SHP77 treated with DMSO at 0.1 percent for 48 hours (cell line): ENCODE results near the gene NSD2.
"Not testable (repeated sequence)": the region's sequence is repeated elsewhere in the genome, so short reads cannot be mapped to it uniquely, and the experiment has no call there.

Experiments
- DNase-seq: peaks from one replicate; lab custom pipeline; 2025; lab: John Stamatoyannopoulos, UW

Gene NSD2

DNA sequence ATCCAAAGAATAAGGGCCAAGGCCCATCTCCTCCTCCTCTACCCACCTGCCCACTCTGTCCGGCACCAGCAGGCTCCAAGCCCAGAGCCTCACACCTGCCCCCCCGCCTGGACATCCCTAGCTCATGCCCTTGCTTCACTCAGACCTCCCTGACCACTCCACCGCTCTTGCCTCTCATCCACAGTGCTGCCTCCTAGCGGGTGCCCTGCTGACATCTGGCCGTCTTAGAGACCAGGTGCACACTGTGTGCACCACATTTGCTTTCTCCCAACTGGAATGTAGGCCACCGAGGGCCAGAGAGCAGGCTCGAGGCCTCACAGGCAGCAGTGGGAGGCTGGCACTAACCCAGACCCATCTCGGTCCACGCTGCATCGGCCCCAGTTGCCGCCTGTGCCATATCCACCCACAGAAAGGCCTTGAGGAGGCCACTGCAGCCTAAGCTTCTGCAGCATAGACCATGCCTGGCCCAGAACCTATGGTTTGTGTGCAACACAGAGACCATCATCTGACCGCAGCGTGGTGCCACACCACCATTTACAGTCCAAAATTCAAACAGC lies 28.8 kb upstream of the NSD2 start:
- DNase-seq = no peak

DNA sequence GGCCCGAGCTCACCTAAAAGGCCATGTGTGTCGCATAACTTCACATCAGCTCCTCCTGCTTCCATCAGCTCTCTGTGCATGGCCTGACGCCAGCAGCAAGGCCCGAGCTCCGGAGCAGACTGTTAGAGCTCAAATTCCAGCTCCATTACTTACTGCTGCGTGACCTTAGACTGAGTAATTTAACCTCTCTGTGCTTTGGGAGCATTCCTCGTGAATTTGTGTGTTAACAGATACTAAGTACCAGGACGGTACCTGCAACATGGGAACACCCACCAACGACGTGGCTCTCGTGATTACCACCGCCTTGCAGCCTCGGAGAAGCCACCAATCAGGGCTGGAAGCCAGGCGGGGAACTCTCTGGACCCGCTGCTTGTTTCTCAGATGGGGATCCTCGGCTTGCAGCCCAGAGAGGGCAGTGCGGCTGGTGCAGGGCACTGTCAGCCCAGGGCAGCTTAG lies 28.2 kb upstream of the NSD2 start:
- DNase-seq = no peak

DNA sequence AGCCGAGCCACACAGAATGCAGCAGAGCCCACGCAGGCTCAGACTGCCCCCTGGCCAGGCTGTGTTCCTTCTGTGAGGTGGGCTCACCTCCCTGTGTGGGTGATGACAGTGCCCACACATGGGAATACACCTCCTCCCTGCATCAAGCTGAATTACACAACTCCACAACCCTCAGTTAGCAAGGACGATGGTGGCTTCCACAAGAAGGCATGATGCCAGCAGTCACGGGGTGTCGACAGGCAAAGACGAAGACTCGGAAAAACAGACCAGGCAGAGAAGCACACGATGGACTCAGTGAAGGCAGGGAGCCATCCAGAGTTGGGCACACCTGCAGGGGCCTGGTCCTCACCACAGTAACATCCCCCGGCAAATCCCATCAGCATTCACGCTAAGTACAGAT lies 27.3 kb upstream of the NSD2 start:
- DNase-seq = no peak

DNA sequence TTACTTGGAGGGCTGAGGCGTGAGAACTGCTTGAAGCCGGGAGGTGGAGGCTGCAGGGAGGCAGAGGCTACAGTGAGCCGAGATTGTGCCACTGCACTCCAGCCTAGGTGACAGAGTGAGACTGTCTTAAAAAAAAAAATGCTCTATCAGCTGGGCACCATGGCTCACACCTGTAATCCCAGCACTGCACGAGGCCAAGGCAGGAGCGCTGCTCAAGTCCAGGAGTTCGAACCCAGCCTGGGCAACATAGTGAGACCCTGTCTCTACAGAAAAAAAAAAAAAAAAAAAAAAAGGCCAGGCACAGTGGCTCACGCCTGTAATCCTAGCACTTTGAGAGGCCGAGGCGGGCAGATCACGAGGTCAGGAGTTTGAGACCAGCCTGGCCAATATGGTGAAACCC lies 26.6 kb upstream of the NSD2 start:
- DNase-seq = not testable (repeated sequence)

DNA sequence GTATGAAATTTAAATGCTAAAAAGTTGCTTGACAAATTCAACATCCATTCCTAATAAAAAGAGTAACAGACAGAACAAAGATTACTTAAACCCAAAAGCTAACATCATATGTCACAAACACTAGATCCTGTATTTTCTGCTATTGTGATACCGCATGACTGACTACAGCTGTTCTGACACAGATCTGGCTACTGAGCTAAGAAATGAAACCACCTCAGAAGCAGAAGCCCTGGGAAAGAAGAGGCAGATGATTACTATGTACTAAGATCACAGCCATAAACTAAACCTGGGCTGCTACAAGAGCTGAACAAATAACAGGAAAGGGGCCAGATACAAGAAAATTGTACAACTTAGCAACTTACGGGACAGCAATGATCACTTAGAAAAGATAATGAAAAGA lies 24.6 kb upstream of the NSD2 start:
- DNase-seq = no peak

DNA sequence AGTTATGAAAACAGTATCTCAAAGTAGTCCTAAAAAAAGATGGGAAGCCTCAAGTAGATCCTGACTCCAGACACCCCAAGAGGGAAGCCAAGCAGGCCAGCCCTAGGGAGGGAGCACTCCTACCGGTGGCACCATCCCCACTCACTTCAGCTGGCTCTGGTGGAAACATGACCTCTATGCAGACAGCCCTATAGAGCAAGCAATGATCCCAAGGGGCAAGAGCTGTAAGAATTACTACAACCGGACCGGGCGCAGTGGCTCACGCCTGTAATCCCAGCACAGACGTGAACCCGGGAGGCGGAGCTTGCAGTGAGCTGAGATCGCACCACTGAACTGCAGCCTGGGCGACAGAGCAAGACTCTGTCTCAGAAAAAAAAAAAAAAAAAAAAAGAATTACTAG lies 20.9 kb upstream of the NSD2 start:
- DNase-seq = no peak

DNA sequence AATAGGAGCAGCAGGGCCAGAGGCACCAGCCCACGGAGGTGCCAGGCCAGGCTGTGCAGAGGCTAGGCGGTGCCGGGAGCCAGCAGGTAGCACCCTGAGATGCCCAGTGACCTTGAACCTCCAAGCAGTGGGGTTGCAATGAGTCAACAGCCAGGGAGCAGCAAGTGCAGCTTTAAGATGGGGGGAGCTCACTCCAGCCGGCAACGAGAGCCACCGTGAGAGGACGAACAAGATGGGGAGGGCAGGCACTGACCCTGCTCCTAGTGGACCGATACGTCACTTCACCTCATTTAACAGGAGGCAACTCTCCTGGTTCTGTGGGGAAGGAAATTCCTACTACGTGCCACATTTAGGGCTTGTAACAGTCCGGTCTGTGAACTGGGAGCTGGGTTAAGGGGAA lies 20.0 kb upstream of the NSD2 start:
- DNase-seq = no peak

DNA sequence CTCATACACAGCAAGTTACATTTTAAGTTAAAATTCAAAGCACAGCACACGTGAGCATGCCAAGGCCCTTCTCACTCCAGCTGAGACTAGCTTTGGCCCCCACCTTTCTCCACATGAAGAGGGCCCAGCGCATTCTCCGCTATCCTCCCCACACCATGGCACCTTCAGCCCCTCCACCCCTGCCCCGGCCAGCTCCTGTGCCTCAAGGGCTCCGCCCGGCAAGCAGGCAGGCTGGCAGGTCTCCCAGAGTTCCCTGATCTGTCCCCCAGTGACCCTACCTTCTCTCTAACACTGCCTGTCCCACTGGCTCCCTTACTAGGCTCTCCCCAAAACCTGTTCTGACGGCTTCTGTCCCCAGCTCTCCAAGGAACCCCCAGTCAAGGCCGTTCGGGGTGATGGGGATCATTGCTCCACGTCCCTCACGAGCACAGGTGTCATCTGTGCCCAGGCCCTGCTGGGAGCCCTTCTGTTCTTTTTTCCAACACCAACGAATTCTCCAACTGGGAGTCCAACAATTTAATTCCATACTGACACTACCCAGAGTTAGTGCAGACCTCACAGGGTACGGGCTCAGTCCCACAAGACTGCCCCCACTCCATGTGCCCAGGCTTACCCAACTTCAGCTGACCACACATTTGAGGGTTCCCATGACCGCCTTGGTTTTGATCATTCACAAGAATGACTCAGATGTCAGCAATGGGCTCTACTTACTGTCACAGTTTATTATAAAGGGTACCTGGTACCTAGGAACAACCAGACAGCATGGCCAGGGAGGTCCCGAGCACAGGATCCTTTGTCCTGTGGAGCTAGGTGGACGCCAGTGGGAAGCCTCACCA lies 19.4 kb upstream of the NSD2 start:
- DNase-seq = no peak

DNA sequence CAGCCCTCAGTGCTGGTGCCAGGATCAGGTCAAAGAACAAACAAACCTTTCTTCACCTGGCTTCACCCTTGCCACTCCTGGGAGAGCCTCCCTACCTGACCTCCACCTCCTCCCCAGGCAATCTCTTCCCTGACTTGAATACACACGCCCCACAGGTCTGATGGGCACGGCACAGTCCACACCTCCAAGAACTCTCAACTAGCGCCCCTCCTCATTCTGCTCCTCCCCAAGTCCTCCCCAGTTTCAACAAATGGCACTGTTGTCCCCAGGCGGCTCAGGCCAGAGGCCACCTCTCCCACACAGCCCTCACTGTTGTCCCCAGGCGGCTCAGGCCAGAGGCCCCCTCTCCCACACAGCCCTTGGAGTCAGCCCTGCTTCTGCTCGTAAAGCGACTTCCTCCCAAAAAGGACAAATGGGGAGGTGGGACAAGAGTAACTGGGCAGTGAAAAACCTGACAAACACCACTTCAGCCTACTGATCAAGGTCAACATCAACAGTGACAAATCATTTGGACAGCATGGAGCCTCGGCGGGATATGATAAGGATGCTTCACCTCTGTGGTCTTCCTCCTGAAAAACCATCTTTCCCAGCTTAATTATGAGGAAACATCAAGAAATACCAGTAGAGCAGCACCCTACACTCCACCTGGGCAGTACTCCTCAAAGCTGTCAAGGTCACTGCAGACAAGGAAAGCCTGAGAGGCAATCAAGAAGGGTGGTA lies 18.1 kb upstream of the NSD2 start:
- DNase-seq = no peak

DNA sequence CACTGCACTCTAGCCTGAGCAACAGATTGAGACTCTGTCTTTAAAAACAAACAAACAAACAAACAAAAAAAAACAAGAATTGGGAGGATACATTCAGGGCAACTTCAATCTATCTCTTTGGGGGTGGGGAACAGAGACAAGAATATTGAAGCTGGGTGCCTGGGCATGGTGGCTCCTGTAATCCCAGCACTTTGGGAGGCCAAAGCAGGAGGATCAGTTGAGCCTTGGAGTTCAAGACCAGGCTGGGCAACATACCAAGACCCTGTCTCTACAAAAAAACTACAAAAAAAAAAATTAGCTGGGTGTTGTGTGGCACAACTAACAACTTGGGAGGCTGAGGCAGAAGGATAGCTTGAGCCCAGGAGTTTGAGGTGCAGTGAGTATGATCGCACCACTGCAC lies 16.4 kb upstream of the NSD2 start:
- DNase-seq = no peak

DNA sequence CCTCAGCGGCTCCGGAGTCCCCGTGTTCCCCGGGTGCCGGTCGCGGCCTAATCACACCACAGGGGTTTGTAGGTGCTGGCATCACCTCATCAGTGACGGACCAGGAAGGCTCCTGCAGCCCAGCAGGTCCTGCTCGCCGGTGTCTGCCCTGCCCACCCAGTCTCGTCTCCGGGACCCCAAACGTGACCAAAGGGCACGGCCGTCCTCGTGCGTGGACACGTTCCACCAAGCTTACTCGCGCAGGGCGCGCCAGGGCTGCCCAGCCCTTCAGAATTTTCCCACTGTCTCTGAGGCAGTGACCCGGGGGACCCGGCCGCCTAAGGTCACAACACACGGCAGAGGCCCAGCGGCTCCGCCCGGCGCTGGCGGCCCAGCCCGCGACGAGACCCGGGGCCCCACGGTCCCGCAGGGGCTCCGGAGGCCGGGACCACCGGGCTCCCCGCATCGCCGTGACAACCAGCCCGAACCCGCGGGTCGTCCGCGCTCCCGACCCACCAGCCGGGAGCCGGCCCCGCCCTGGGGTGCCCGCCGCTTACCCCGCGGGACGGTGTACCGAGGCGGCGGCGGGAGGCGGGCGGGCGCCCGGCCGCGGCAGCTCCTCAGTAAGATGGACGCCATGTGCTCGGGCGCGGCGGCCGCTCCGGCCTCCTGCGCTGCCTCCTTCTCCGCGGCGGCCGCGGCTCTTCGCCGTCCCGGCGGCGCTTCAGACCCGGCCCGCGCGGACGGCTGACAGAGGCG lies 15.7 kb upstream of the NSD2 start:
- DNase-seq = no peak

DNA sequence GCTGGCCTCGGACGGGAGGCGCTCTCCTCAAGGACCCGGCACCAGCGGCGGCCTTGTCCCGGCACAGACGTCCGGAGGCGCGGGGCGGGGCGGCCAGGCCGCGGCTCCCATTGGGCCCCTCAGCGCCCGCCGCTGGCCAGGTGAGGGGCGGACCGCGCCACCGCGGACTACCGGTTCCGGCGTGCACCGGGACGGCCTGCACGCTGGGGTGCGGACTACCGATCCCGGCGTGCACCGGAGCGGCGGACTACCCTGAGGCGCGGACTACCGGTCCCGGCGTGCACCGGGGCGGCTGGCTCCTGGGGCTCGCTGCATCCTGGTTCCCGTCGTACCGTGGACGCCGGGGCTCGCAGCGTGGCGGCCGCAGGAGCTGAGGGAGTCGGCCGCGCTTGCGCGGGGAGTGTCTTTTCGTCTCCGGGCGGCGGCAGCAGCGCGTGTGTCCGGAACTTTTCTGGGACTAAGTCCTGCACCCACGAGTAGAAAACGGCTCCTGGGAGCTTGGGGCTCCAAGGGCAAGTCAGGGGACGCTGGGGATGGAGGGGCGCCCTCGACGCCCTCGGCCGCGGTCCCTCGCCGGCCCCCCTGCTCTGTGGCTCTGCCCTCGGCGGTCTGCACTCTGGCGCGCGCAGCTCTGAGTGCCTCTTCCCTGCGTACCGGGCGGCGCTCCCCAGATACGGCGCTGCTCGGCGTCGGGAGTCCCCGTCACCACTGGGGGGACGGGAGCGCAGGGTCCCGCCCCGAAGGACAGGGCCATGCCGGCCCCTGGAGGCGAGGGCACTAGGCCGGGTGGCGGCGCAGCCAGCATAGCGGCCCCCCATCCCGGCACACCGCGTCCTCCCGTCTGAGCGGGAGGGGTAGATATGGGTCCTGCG lies 14.9 kb upstream of the NSD2 start, which contains the start of gene LETM1:
Gene LETM1 (minus strand): TSS at position 86 of the 872 bp plus-strand sequence. CDS start 206 bp downstream, outside the sequence.
- peak; percentile 34 for DNase-seq

DNA sequence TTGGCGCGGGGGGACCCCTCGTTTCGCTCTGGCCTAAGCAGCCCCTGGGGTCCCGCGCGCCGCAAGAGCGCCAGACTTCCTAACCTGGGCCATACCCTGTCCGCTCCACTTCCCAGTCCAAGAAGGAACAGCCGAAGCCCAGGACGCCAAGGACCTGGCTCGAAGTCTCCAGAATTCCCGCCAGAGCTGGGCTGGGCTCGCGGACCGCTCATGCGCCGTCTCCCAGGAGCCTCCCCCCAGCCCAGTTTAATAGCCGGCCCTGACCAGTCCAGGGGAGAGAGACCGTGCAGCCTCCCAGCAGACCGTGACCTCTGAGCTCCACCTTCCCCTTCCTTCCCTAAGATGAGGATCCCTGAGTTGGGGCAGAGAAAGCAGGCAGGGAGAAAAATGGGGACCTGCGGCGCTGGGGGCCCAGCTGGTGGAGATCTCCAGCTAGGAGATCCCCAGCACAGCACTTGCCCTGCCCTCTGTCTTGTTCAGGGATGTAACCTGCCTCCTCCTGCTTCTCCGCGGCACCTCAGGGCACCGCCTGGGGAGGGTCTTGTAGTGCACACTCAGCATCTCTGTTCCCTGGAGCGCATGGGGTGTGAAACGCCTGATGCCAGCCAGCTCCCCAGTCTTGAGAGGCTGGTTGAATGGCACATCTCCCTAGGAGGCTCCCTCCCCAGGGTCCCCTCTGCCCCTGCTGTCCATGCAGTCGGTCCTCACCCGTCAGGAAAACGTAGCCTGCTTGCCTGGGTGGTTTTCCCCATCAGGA lies 14.1 kb upstream of the NSD2 start:
- DNase-seq = no peak

DNA sequence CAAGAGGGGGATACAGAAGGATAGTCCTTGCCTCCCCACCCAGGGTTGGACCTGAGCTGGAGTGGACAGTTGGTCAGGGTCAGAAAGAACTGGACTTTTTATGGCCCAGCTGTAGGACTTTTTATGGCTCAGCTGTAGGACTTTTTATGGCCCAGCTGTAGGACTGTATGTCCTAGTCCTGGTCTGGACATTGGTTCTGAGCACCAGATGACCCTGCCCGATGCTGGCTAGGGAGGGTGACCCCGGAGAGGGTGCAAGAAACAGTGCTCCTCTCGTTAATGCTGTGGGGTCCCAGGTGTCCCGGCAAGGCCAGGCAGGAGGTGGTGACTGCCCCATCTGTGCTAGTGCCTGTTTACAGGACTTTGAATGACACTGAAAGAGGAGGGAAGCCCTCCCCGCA lies 13.3 kb upstream of the NSD2 start:
- DNase-seq = no peak

DNA sequence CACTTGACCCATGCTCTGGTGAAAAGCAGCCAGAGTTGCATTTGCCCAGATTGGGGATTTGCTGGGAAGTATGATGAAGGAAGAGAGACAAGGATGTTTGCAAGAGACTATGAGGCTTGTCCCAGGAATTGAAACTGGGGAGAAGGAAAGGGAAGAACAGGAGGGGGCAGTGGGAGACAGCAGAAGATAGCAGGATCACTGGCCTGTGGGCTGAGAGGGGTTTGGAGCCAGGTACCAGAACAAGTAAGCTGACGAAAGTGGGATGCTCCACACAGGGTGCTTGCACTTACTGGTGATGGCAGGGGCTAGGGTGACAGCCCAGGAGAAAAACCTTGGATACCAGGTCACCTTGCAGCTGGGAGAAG lies 11.8 kb upstream of the NSD2 start:
- DNase-seq = no peak

DNA sequence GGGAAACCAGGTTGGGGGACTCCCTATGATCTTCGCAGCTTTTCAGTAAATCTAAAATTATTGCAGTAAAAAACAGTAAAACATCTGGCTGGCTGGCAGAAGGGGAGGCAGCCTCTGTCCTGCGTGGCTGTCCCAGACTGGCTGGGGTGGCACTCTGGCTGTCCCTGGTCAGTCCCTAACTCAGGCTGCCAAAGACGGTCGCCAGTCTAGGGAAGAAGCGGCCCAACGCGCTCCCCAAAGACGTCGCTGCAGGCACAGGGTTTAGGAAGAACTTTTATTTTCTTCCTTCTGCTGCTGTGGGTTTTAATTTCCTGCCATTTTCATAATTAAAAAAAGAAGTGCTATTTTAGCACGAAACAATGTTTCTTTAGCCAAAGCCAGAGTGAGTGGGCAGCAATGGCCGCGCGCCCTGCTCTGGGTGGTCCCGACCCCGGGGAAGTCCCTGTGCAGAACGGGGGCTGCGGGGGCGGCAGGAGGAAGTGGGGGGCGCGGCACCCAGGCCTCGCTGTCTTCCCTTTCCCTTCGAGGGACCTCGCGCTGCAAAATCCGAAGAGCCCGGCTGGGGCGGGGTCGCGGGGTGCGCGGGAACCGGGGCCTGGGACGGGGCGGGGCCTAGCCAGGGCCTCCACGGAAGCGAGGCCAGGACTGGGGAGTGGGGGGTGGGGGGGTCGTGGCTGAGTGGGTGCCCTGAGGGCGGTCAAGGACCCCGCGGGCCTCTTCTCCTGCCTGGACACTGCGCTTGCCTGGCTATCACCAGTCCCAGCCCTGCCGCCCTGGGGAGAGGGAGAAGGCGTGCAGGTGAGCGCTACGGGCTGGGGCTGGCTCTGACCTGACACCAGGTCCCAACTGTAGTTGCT lies 8.9 kb upstream of the NSD2 start:
- DNase-seq = no peak

DNA sequence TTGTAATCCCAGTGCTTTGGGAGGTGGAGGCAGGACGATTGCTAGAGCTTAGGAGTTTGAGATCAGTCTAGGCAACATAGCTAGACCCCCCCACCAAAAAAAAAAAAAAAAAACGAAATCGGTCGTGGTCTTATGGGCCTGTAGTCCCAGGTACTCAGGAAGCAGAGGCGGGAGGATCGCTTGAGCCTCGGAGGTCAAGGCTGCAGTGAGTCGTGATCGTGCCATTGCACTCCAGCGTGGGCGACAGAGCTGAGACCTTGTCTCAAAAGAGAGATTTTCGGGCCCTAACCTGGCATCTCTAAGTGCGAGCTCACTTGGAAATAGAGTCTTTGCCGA lies 8.3 kb upstream of the NSD2 start:
- DNase-seq = no peak

DNA sequence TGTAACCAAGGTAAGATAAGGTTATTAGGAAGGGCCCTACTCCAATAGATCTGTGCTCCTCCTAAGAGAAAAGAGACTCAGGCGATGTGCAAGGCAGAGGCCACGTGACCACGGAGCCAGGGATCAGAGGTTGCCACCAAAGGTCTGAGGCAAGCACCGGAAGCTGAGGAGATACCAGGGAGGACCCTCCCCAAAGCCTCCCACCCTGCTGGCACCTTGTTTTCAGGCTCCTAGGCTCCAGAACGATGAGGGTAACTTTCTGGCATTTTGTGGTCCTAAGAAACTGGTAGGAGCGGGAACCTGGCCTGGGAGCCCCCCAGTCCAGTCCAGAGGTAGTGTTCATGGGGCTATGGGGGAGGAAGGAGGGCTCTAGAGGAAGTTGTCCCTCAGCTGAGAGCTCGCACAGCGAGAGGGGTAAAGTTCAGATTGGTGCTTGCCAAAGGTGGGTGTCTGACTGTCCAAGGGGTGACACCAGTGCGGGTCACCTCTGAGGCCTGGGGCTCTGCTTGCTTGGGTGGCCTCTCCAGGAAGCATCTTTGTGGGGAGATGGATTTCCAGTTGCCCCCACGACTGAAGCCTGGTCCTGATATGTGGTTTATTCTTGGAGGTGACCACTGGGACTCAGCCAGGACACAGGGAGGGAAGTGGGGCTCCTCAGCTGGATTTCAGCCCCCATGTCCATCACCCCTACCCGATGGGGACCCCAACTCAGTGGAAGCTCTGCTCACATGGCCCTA lies 7.7 kb upstream of the NSD2 start:
- DNase-seq = no peak
